HCT116 (cell line): ENCODE data around the gene PIP5KL1.

Experiments
- EZH2 ChIP-seq: fragments of 200-600 bp; sonication (generic); IDR thresholded peaks from 2 replicates; pipeline ENCODE4 v1.6.1; 2017; ENCODE audit warnings: antibody characterized with exemption, mixed run types
- EZH2phosphoT487 ChIP-seq: fragments of 200-600 bp; IDR thresholded peaks from 2 replicates; pipeline ENCODE4 v1.6.1; 2018; ENCODE audit warnings: antibody characterized with exemption, borderline replicate concordance
- JUND ChIP-seq: IDR thresholded peaks from 2 replicates; pipeline ENCODE4 v1.6.1; 2012
- POLR2A ChIP-seq: IDR thresholded peaks from 2 replicates; pipeline ENCODE4 v1.7.0; 2011; ENCODE audit warnings: borderline replicate concordance; ENCODE audit not compliant: insufficient read depth, insufficient read length; ENCODE audit errors: extremely low read depth
- TCF7L2 ChIP-seq: IDR thresholded peaks from 2 replicates; pipeline ENCODE4 v1.7.0; 2011; ENCODE audit warnings: borderline replicate concordance, inconsistent platforms; ENCODE audit not compliant: insufficient read depth, insufficient read length; ENCODE audit errors: extremely low read depth
- ZNF274 ChIP-seq: fragments of 200-500 bp; sonication (Bioruptor generic); IDR thresholded peaks from 2 replicates; pipeline ENCODE4 v1.6.1; 2014; ENCODE audit warnings: mild to moderate bottlenecking, low read depth, low read length, inconsistent platforms
- TF ChIP-seq, protein P1 (sequence below), 3 experiments: fragments of 200-600 bp in 1 of 3; sonication (generic) in 1 of 3; IDR thresholded peaks in 2 of 3; conservative IDR thresholded peaks in 1 of 3; 2 replicates each; pipeline ENCODE4 v1.5.1; 2012 to 2017; ENCODE audit warnings: low read depth in 2 of 3, low read length in 2 of 3, antibody characterized with exemption in 1 of 3, borderline replicate concordance in 1 of 3, control low read depth in 1 of 3, mild to moderate bottlenecking in 1 of 3, mixed read lengths in 1 of 3, mixed run types in 1 of 3, moderate library complexity in 1 of 3; ENCODE audit not compliant: insufficient read depth in 1 of 3
- TF ChIP-seq, protein P2 (sequence below): IDR thresholded peaks from 2 replicates; pipeline ENCODE4 v1.6.1; 2012
- TF ChIP-seq, protein P3 (sequence below): IDR thresholded peaks from 2 replicates; pipeline ENCODE4 v1.6.1; 2012

DNA sequence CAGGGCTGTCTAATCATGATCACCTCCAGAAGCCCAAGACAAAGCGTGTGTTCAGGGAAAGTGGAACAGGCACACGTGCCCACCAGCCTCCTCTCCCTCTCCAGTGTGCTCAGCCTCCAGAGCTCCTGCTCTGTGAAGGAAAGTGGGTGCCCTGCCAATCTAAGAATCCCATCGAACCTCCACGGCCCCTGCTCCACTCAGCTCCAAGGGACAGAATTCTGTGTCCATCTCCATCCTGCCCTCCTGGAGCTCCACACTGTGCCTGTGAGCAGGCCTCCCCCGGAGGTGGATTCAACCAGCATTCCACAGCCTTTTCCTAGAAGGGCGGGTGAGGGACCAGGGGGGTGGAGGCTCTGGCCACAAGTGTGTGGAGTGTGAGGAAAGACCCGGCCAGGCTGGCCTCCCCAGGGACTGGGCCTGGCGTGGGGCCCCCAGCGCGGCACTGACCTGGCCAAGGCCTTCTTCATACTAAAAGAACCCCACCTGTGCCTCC, 44.2 kb upstream of the PIP5KL1 start:
- TF ChIP-seq, protein P1, sequence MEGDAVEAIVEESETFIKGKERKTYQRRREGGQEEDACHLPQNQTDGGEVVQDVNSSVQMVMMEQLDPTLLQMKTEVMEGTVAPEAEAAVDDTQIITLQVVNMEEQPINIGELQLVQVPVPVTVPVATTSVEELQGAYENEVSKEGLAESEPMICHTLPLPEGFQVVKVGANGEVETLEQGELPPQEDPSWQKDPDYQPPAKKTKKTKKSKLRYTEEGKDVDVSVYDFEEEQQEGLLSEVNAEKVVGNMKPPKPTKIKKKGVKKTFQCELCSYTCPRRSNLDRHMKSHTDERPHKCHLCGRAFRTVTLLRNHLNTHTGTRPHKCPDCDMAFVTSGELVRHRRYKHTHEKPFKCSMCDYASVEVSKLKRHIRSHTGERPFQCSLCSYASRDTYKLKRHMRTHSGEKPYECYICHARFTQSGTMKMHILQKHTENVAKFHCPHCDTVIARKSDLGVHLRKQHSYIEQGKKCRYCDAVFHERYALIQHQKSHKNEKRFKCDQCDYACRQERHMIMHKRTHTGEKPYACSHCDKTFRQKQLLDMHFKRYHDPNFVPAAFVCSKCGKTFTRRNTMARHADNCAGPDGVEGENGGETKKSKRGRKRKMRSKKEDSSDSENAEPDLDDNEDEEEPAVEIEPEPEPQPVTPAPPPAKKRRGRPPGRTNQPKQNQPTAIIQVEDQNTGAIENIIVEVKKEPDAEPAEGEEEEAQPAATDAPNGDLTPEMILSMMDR (IDR thresholded peaks at IDR 0.05 in 2 of 3, conservative IDR thresholded peaks at IDR 0.05 in 1 of 3; ENCODE audit: borderline replicate concordance in 1 of 3, insufficient read depth in 1 of 3, low read depth in 2 of 3, low read length in 2 of 3): no peak
- TF ChIP-seq EZH2 (no peak), EZH2phosphoT487 (no peak), ZNF274 (no peak), POLR2A (no peak), TCF7L2 (no peak), JUND (no peak)
- TF ChIP-seq, protein P2, sequence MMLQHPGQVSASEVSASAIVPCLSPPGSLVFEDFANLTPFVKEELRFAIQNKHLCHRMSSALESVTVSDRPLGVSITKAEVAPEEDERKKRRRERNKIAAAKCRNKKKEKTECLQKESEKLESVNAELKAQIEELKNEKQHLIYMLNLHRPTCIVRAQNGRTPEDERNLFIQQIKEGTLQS: no peak
- TF ChIP-seq, protein P3, sequence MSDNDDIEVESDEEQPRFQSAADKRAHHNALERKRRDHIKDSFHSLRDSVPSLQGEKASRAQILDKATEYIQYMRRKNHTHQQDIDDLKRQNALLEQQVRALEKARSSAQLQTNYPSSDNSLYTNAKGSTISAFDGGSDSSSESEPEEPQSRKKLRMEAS: no peak
